Keratinocyte (primary cell): ENCODE measurements around the gene PHYHIPL. TPM values are rescaled to one million over a fixed set of nuclear protein-coding genes. Genes with fewer than 3 reads are reported as not detected.
A peak's percentile ranks its signal among the peaks of the same experiment; 100 is the strongest.

Experiments used
- DNase-seq: peaks from one replicate; pipeline ENCODE4 v3.0.0-alpha.2; 2011; ENCODE audit warnings: low read depth, missing footprints, low spot score
- FAIRE-seq: peaks from 2 replicates; lab custom pipeline; 2011; peaks lifted over from hg19 to GRCh38; lab: Jason Lieb, UNC
- H2AFZ ChIP-seq: 2 replicates; pipeline ENCODE4 v1.6.0; 2012; ENCODE audit warnings: low read length, control low read depth, inconsistent platforms; ENCODE audit not compliant: control insufficient read depth
- H3K27ac ChIP-seq: 2 replicates; pipeline ENCODE4 v1.5.1; 2011; ENCODE audit warnings: low read length; ENCODE audit not compliant: control insufficient read depth, insufficient read depth
- H3K27me3 ChIP-seq: 3 replicates; pipeline ENCODE4 v1.6.0; 2011; ENCODE audit warnings: low read length; ENCODE audit not compliant: control insufficient read depth, insufficient read depth; ENCODE audit errors: extremely low read depth
- H3K36me3 ChIP-seq, 2 experiments: 2 replicates in 1 of 2; 3 replicates in 1 of 2; pipeline ENCODE4 v1.5.1; 2011; ENCODE audit warnings: low read length in 2 of 2, mild to moderate bottlenecking in 1 of 2; ENCODE audit not compliant: control insufficient read depth in 2 of 2, insufficient read depth in 2 of 2; ENCODE audit errors: extremely low read depth in 1 of 2
- H3K4me1 ChIP-seq: 3 replicates; pipeline ENCODE4 v1.5.1; 2011; ENCODE audit warnings: low read length; ENCODE audit not compliant: control insufficient read depth, insufficient read depth; ENCODE audit errors: extremely low read depth
- H3K4me2 ChIP-seq: 3 replicates; pipeline ENCODE4 v1.6.0; 2011; ENCODE audit warnings: low read depth, low read length; ENCODE audit not compliant: control insufficient read depth, insufficient read depth; ENCODE audit errors: extremely low read depth
- H3K4me3 ChIP-seq, 3 experiments: fragments of 200-600 bp in 1 of 3; sonication (generic) in 1 of 3; 2 replicates in 2 of 3; 3 replicates in 1 of 3; pipeline ENCODE4 v1.5.1; 2011 to 2016; ENCODE audit warnings: low read length in 3 of 3, mild to moderate bottlenecking in 3 of 3, control low read depth in 2 of 3, inconsistent platforms in 1 of 3, low read depth in 1 of 3, mixed read lengths in 1 of 3, mixed run types in 1 of 3, moderate library complexity in 1 of 3; ENCODE audit not compliant: control insufficient read depth in 2 of 3, insufficient read depth in 2 of 3; ENCODE audit errors: extremely low read depth in 1 of 3
- H3K79me2 ChIP-seq: 2 replicates; pipeline ENCODE4 v1.6.0; 2012; ENCODE audit warnings: low read length; ENCODE audit not compliant: control insufficient read depth, insufficient read depth
- H3K9ac ChIP-seq: 3 replicates; pipeline ENCODE4 v1.6.0; 2011; ENCODE audit warnings: low read length; ENCODE audit not compliant: control insufficient read depth, insufficient read depth; ENCODE audit errors: extremely low read depth
- H3K9me1 ChIP-seq: 3 replicates; pipeline ENCODE4 v1.6.0; 2011; ENCODE audit warnings: low read length; ENCODE audit not compliant: control insufficient read depth, insufficient read depth; ENCODE audit errors: extremely low read depth
- H3K9me3 ChIP-seq: 2 replicates; pipeline ENCODE4 v1.5.1; 2012; ENCODE audit warnings: low read depth, low read length; ENCODE audit not compliant: control insufficient read depth
- H4K20me1 ChIP-seq: 3 replicates; pipeline ENCODE4 v1.6.0; 2011; ENCODE audit warnings: low read length; ENCODE audit not compliant: control insufficient read depth, insufficient read depth; ENCODE audit errors: extremely low read depth
- EZH2 ChIP-seq: IDR thresholded peaks from one replicate; pipeline ENCODE4 v1.6.1; 2012; ENCODE audit warnings: inconsistent platforms, mild to moderate bottlenecking, low read length, moderate library complexity
- dilution Hi-C: fragments of 300-500 bp; cut with MboI; formaldehyde crosslinking; loops from one replicate; pipeline ENCODE4 v1.7.0; 2020; ENCODE audit warnings: low sequenced_read_pairs; ENCODE audit not compliant: extremely low pct_ligation_motif_present
- polyA plus RNA-seq, 5 experiments: library from polyadenylated mRNA; depleted of rRNA in 3 of 5; stranded (reverse) in 3 of 5; stranded (forward) in 1 of 5; unstranded in 1 of 5; fragments of >200 nt; gene quantifications; 1 replicate in 1 of 5; 2 replicates in 3 of 5; 3 replicates in 1 of 5; pipeline versions ENCODE4 v1.2.1 to v1.2.3, GENCODE V29; 2011 to 2012; ENCODE audit warnings: missing spikeins in 2 of 5, low read depth in 1 of 5, low replicate concordance in 1 of 5
- TF ChIP-seq, protein P1 (sequence below), 3 experiments: IDR thresholded peaks in 1 of 3; conservative IDR thresholded peaks in 1 of 3; optimal IDR thresholded peaks in 1 of 3; 2 replicates in 2 of 3; 3 replicates in 1 of 3; pipeline versions ENCODE3 to v1.5.1; 2011; ENCODE audit warnings: low read length in 3 of 3, mild to moderate bottlenecking in 3 of 3, moderate library complexity in 2 of 3, control low read depth in 1 of 3, inconsistent platforms in 1 of 3; ENCODE audit not compliant: insufficient read depth in 2 of 3; ENCODE audit errors: extremely low read depth in 1 of 3

The PHYHIPL gene
- polyA plus RNA-seq, 1 donor (not counting 4 experiments of a cell fraction or from before 2014, with no cell fraction given): 0.12 TPM

DNA sequence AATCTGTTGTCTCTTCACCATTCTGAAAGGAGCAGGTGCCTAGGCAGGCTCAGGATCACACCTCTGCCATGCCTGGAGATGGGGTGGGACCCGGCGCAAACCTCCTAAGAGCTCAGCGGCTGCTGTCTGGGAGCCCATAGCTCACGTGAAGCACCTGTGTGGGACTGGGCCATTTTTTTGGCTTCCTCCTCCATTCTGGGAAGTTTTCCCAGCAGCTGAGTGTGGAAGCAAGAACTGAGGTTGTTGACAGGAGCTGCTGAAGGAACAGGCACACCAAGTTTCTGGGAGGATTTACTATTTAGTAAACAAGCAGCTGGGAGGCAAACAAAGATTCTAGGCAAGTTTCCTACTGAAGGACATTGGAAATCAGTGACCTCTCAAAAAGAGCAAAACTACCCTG is 108.6 kb downstream of the PHYHIPL start:
- DNase-seq (no peak), FAIRE-seq (no peak)
- no peak for TF ChIP-seq EZH2
- TF ChIP-seq, protein P1, sequence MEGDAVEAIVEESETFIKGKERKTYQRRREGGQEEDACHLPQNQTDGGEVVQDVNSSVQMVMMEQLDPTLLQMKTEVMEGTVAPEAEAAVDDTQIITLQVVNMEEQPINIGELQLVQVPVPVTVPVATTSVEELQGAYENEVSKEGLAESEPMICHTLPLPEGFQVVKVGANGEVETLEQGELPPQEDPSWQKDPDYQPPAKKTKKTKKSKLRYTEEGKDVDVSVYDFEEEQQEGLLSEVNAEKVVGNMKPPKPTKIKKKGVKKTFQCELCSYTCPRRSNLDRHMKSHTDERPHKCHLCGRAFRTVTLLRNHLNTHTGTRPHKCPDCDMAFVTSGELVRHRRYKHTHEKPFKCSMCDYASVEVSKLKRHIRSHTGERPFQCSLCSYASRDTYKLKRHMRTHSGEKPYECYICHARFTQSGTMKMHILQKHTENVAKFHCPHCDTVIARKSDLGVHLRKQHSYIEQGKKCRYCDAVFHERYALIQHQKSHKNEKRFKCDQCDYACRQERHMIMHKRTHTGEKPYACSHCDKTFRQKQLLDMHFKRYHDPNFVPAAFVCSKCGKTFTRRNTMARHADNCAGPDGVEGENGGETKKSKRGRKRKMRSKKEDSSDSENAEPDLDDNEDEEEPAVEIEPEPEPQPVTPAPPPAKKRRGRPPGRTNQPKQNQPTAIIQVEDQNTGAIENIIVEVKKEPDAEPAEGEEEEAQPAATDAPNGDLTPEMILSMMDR (optimal IDR thresholded peaks at IDR 0.05 in 1 of 3, IDR thresholded peaks at IDR 0.05 in 1 of 3, conservative IDR thresholded peaks at IDR 0.05 in 1 of 3; ENCODE audit: extremely low read depth in 1 of 3, insufficient read depth in 2 of 3, low read length in 3 of 3): no peak
- no peaks in the 10 kb centered on the region for H3K79me2 ChIP-seq
- dilution Hi-C loops: no loop called here
- no peak overlapping the region for H3K27ac ChIP-seq
- H3K9me1 ChIP-seq: no peaks in the 10 kb centered on the region
- H3K27me3 ChIP-seq: no peaks in the 10 kb centered on the region
- no peak overlapping the region for H3K9ac ChIP-seq
- no peaks in the 10 kb centered on the region for H4K20me1 ChIP-seq
- H3K9me3 ChIP-seq: no peaks in the 10 kb centered on the region
- H3K4me1 ChIP-seq: peaks cover 15% of the 10 kb centered on the region
- H2AFZ ChIP-seq: no peak overlapping the region
- H3K4me2 ChIP-seq: no peak overlapping the region
- H3K4me3 ChIP-seq: no peak overlapping the region
- no peaks in the 10 kb centered on the region for H3K36me3 ChIP-seq

DNA sequence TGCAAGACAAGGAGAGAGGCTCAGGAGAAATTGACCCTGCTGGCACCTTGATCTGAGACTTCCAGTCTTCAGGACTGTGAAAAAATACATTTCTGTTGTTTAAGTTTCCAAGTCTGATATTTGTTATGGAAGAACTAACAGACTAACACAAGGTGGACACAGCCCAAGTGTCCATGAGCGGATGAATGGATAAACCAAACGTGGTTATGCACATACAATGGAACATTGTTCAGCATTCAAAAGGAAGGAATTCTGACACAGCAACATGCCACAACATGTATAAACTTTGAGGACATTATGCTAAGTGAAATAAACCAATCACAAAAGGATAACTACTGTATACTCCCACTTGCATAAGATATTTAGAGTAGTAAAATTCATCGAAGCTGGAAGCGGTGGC is 109.4 kb downstream of the PHYHIPL start:
- no peak overlapping the region for H3K9ac ChIP-seq
- no peak overlapping the region for H3K27ac ChIP-seq
- FAIRE-seq: peak; percentile 86
- no peak overlapping the region for H3K4me2 ChIP-seq
- no peak overlapping the region for H2AFZ ChIP-seq
- no peaks in the 10 kb centered on the region for H3K9me1 ChIP-seq
- dilution Hi-C loops: no loop called here
- TF ChIP-seq, protein P1 (optimal IDR thresholded peaks at IDR 0.05 in 1 of 3, IDR thresholded peaks at IDR 0.05 in 1 of 3, conservative IDR thresholded peaks at IDR 0.05 in 1 of 3; ENCODE audit: extremely low read depth in 1 of 3, insufficient read depth in 2 of 3, low read length in 3 of 3): no peak
- TF ChIP-seq EZH2: no peak
- H3K36me3 ChIP-seq: no peaks in the 10 kb centered on the region
- DNase-seq: no peak
- no peaks in the 10 kb centered on the region for H3K79me2 ChIP-seq
- no peaks in the 10 kb centered on the region for H3K27me3 ChIP-seq
- H3K4me3 ChIP-seq: no peak overlapping the region
- peaks cover 15% of the 10 kb centered on the region for H3K4me1 ChIP-seq
- no peaks in the 10 kb centered on the region for H4K20me1 ChIP-seq
- no peaks in the 10 kb centered on the region for H3K9me3 ChIP-seq
